ENCODE data around the gene PCDHGB5.
"Not testable (repeated sequence)": the region's sequence is repeated elsewhere in the genome, so short reads cannot be mapped to it uniquely, and the experiment has no call there.

PCDHGB5 gene

GRCh38 chr5:141397756-141398551 is at the start of gene PCDHGB5:
TSS of gene PCDHGB5 (plus strand) at chr5:141397947. CDS start at chr5:141398128, 181 bp downstream.
- DNase-seq = not testable (repeated sequence)

- no peak for DNase-seq
These were observed 47.7 kb upstream of the PCDHGB5 start, which contains the start of gene PCDHGB1 for GRCh38 chr5:141349917-141350619. TSS of gene PCDHGB1 (plus strand) at chr5:141350099. CDS start at chr5:141350261, 162 bp downstream.

- DNase-seq = no peak
These were observed 46.2 kb upstream of the PCDHGB5 start for GRCh38 chr5:141351591-141351990.

- DNase-seq = no peak
These were observed 42.8 kb upstream of the PCDHGB5 start, which contains the start of gene PCDHGA4 for GRCh38 chr5:141354900-141355469. TSS of gene PCDHGA4 (plus strand) at chr5:141355021. CDS start at chr5:141355108, 87 bp downstream.

GRCh38 chr5:141355641-141356040 is 42.1 kb upstream of the PCDHGB5 start:
- no peak for DNase-seq

- no peak for DNase-seq
These were observed 41.6 kb upstream of the PCDHGB5 start for GRCh38 chr5:141356133-141356532.

GRCh38 chr5:141356950-141357349 is 40.8 kb upstream of the PCDHGB5 start:
- no peak for DNase-seq

GRCh38 chr5:141359790-141360426 is 37.8 kb upstream of the PCDHGB5 start, which contains the start of gene PCDHGB2:
TSS of gene PCDHGB2 (plus strand) at chr5:141359994. CDS start at chr5:141360136, 142 bp downstream.
- DNase-seq = no peak

- DNase-seq = no peak
These were observed 37.1 kb upstream of the PCDHGB5 start for GRCh38 chr5:141360685-141361084.

GRCh38 chr5:141362719-141363118 is 35.0 kb upstream of the PCDHGB5 start:
- DNase-seq = no peak

- no peak for DNase-seq
These were observed 33.6 kb upstream of the PCDHGB5 start, which contains the start of gene PCDHGA5 for GRCh38 chr5:141363952-141364660. TSS of gene PCDHGA5 (plus strand) at chr5:141364162. CDS start at chr5:141364331, 169 bp downstream.

GRCh38 chr5:141366016-141366896 is 31.5 kb upstream of the PCDHGB5 start:
- no peak for DNase-seq

- DNase-seq = no peak
These were observed 27.5 kb upstream of the PCDHGB5 start, which contains the start of gene PCDHGB3 for GRCh38 chr5:141369994-141370848. TSS of gene PCDHGB3 (plus strand) at chr5:141370242. CDS start at chr5:141370395, 153 bp downstream.

GRCh38 chr5:141371572-141372475 is 25.9 kb upstream of the PCDHGB5 start:
- DNase-seq = no peak

GRCh38 chr5:141373673-141374317 is 24.0 kb upstream of the PCDHGB5 start, which contains the start of gene PCDHGA6:
TSS of gene PCDHGA6 (plus strand) at chr5:141373891. CDS start at chr5:141374084, 193 bp downstream.
- no peak for DNase-seq

- no peak for DNase-seq
These were observed 23.1 kb upstream of the PCDHGB5 start for GRCh38 chr5:141374627-141375026.

- not testable (repeated sequence) for DNase-seq
These were observed 22.1 kb upstream of the PCDHGB5 start for GRCh38 chr5:141375444-141376155.

Measured in NCI-H1105 (cell line).